Esophagus muscularis mucosa (tissue), 4 donors: ENCODE data around the gene PBOV1. TPM values are rescaled to one million over a fixed set of nuclear protein-coding genes. Genes with fewer than 3 reads are reported as not detected.

Experiments
- DNase-seq: peaks from one replicate; pipeline ENCODE4 v3.0.0-alpha.2; 2017; ENCODE audit errors: extremely low spot score
- H3K27ac ChIP-seq, 4 donors: fragments of 200-600 bp; sonication (generic); replicated peaks in 1 of 4; 1 replicate in 3 of 4; 2 replicates in 1 of 4; pipeline ENCODE4 v1.5.1; 2016 to 2019; ENCODE audit warnings: mild to moderate bottlenecking in 1 of 4
- H3K27me3 ChIP-seq, 4 donors: fragments of 200-600 bp; sonication (generic); one replicate each; pipeline versions ENCODE4 v1.5.1 to v1.6.0; 2016 to 2019
- H3K36me3 ChIP-seq, 4 donors: fragments of 200-600 bp; sonication (generic); one replicate each; pipeline ENCODE4 v1.5.1; 2016 to 2019
- H3K4me1 ChIP-seq, 4 donors: fragments of 200-600 bp; sonication (generic); one replicate each; pipeline ENCODE4 v1.5.1; 2016 to 2019
- H3K4me3 ChIP-seq, 4 donors: fragments of 200-600 bp; sonication (generic); 1 replicate in 2 of 4; 2 replicates in 2 of 4; pipeline ENCODE4 v1.5.1; 2016 to 2019; ENCODE audit warnings: mild to moderate bottlenecking in 4 of 4, moderate library complexity in 1 of 4
- H3K9me3 ChIP-seq, 4 donors: fragments of 200-600 bp; sonication (generic); 1 replicate in 3 of 4; 2 replicates in 1 of 4; pipeline ENCODE4 v1.5.1; 2016 to 2019
- EP300 ChIP-seq: sonication (generic); formaldehyde crosslinking; IDR thresholded peaks from one replicate; pipeline ENCODE4 v1.6.1; 2017; ENCODE audit warnings: antibody characterized with exemption
- POLR2A ChIP-seq: fragments of 450-650 bp; IDR thresholded peaks from one replicate; pipeline ENCODE4 v1.6.1; 2017; ENCODE audit warnings: antibody characterized with exemption, moderate library complexity, mild to moderate bottlenecking, low read depth
- POLR2AphosphoS5 ChIP-seq, 2 donors: sonication (generic); formaldehyde crosslinking; IDR thresholded peaks; one replicate each; pipeline ENCODE4 v1.6.1; 2017; ENCODE audit warnings: antibody characterized with exemption in 2 of 2
- WGBS: methylation state at CpG from one replicate; pipeline ENCODE4 v1.1.5; 2018; 5-methylcytosine and 5-hydroxymethylcytosine counted together
- intact Hi-C: fragments of 100-400 bp; cut with DNase I; formaldehyde crosslinking; loops from one replicate; pipeline ENCODE4 v1.15.1; 2023
- total RNA-seq, 4 donors: library from RNA; depleted of rRNA; stranded (reverse); fragments of >200 nt; gene quantifications; one replicate each; pipeline versions ENCODE4 v1.1.0 to v1.2.1, GENCODE V29; 2016
- TF ChIP-seq, protein P1 (sequence below), 3 experiments: fragments of 200-600 bp in 2 of 3; fragments of 450-650 bp in 1 of 3; sonication (generic) in 2 of 3; IDR thresholded peaks; one replicate each; pipeline ENCODE4 v1.5.1; 2017 to 2019; ENCODE audit warnings: antibody characterized with exemption in 3 of 3, mild to moderate bottlenecking in 2 of 3, moderate library complexity in 1 of 3

The PBOV1 gene
- total RNA-seq, 4 donors from 2014 or later = not detected

DNA sequence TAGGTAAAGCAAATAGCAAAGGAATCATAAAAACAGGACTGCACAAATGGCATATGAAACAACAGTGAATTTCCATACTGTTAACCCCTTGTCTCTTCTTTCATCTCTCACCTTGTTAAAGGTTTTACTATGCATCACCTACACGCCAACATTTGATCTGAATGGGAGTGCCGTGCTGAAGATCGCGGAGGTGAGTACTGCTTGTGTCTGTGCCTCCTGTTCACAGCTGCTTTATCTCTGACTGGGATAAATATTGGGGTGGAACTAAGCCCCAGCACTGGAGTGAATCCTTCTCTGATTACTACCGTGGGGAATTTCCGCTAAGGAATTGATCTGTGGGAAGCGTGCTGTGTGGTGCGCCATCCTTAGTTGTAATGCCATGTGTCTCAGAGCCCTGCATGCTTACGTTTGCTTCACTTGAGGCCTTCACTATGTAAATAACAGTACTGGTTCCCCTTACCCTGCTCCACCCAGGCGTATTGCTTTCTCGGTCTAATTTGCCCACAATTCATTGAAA is 11.4 kb upstream of the PBOV1 start:
- Histone ChIP-seq H3K4me3 (no peak overlapping the region), H3K36me3 (no peaks in the 10 kb centered on the region), H3K4me1 (no peaks in the 10 kb centered on the region), H3K27ac (no peak overlapping the region), H3K9me3 (no peaks in the 10 kb centered on the region), H3K27me3 (no peaks in the 10 kb centered on the region)
- intact Hi-C loops = no loop called here
- 86% methylated on average over 11 of the region's 11 CpGs for WGBS
- no peak for TF ChIP-seq POLR2A
- TF ChIP-seq, protein P1, sequence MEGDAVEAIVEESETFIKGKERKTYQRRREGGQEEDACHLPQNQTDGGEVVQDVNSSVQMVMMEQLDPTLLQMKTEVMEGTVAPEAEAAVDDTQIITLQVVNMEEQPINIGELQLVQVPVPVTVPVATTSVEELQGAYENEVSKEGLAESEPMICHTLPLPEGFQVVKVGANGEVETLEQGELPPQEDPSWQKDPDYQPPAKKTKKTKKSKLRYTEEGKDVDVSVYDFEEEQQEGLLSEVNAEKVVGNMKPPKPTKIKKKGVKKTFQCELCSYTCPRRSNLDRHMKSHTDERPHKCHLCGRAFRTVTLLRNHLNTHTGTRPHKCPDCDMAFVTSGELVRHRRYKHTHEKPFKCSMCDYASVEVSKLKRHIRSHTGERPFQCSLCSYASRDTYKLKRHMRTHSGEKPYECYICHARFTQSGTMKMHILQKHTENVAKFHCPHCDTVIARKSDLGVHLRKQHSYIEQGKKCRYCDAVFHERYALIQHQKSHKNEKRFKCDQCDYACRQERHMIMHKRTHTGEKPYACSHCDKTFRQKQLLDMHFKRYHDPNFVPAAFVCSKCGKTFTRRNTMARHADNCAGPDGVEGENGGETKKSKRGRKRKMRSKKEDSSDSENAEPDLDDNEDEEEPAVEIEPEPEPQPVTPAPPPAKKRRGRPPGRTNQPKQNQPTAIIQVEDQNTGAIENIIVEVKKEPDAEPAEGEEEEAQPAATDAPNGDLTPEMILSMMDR (IDR thresholded peaks at IDR 0.05) = no peak
- TF ChIP-seq EP300 = no peak
- no peak for TF ChIP-seq POLR2AphosphoS5 (IDR thresholded peaks at IDR 0.05)
- DNase-seq = no peak

DNA sequence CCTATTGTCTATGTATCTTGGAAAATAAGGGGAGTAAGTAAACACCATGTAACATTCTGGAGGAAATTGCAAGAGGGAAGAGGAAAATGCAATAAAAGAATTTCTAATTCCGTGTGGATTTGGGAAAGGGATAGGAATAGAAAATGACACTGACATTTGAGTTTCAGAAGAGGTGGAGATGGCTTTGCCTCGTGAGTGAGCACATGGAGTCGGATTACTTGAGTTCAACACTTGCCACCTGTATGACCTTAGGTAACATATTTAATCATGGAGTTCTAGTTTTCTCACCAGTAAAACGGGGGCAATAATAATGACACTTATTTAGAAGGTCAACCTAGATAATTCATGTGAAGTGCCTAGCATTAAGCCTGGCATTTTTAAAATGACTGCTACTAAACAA is 10.8 kb upstream of the PBOV1 start:
- intact Hi-C loops = no loop called here
- no peak for TF ChIP-seq POLR2AphosphoS5 (IDR thresholded peaks at IDR 0.05)
- TF ChIP-seq EP300 = no peak
- TF ChIP-seq POLR2A = no peak
- TF ChIP-seq, protein P1 (IDR thresholded peaks at IDR 0.05) = no peak
- no peak for DNase-seq
- H3K36me3 ChIP-seq = no peaks in the 10 kb centered on the region
- H3K27ac ChIP-seq = no peak overlapping the region
- H3K4me3 ChIP-seq = no peak overlapping the region
- no peaks in the 10 kb centered on the region for H3K27me3 ChIP-seq
- H3K9me3 ChIP-seq = no peaks in the 10 kb centered on the region
- H3K4me1 ChIP-seq = no peaks in the 10 kb centered on the region
- WGBS = 85% methylated on average over 4 of the region's 4 CpGs

DNA sequence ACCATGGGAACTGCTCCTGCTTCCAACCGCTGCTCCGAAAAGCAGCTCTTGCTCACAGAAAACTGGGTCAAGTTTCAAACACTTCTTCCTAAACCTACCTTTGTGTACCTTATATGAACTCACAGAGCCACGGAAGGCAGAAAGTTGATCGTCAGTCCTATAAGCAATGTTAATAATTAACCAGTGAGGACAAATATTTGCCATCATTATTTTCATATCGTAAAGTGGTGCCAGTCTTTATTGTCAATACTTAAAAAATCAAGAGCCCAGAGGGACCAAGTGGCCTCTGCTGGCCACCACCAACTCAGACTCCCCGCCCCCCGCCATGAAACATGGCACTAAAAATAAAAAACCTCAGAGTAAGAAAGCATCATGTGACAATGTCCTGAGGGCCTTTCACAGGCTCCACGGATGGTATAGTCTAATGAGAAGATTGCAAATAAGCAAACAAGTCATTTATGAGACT is 9.1 kb upstream of the PBOV1 start:
- DNase-seq = no peak
- Histone ChIP-seq H3K4me3 (no peak overlapping the region), H3K4me1 (no peaks in the 10 kb centered on the region), H3K27me3 (no peaks in the 10 kb centered on the region), H3K27ac (no peak overlapping the region), H3K9me3 (no peaks in the 10 kb centered on the region), H3K36me3 (no peaks in the 10 kb centered on the region)
- intact Hi-C loops = no loop called here
- WGBS = 92% methylated on average over 8 of the region's 8 CpGs
- TF ChIP-seq POLR2AphosphoS5 (IDR thresholded peaks at IDR 0.05) (no peak), EP300 (no peak), POLR2A (no peak)
- TF ChIP-seq, protein P1 (IDR thresholded peaks at IDR 0.05) = no peak

DNA sequence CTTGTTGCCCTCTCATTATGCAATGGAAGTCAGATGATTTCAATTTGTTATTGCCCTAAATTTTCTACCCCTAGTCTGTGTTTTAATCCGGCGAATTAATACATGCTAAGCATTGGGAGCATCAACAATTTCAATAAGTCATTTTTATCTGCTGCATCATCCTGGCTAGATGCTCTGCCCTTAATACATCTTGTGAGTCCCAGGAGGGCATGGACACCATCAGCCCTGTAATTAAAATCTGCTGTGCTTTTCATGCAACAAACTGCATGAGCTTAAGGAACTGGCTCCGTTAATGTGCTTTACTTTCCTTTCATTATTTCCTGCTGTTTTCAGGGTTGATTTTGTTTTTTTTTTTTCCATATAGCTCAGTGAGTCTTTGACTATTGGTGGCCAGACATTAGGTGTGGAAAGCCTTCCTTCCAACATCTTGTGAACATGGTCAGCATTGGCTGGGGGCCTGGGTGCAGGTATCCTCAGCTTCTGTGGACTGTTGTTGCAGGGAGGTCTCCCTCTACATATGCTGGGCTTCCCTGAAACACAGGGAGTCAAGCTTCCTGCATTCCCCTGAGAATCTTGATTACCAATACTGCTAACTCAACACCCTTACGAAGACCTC is 8.5 kb upstream of the PBOV1 start:
- H3K4me1 ChIP-seq = no peaks in the 10 kb centered on the region
- no peak for DNase-seq
- WGBS = 92% methylated on average over 4 of the region's 4 CpGs
- TF ChIP-seq POLR2A (no peak), EP300 (no peak), POLR2AphosphoS5 (IDR thresholded peaks at IDR 0.05) (no peak)
- TF ChIP-seq, protein P1 (IDR thresholded peaks at IDR 0.05) = no peak
- intact Hi-C loops = no loop called here
- no peak overlapping the region for H3K4me3 ChIP-seq
- no peak overlapping the region for H3K27ac ChIP-seq
- H3K9me3 ChIP-seq = no peaks in the 10 kb centered on the region
- no peaks in the 10 kb centered on the region for H3K27me3 ChIP-seq
- H3K36me3 ChIP-seq = no peaks in the 10 kb centered on the region

DNA sequence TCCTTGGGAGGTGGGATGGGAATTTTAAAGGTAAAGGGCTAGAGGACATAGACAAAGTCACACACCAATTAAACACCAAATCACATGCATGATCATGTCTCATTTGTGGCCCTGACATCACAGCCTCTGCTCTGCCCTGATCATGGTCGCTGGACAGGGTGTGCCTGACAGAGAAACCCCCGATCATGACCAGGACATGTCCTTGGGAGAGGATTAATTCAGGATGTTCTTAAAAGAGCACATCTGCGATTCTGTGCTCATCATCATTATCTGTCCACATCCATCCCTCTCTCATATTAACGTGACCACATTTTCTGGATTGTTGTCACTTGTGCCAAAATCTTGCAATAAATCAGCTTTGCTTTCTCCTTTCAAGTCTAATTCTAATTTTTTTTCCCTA is 7.7 kb upstream of the PBOV1 start:
- Histone ChIP-seq H3K4me1 (no peaks in the 10 kb centered on the region), H3K27ac (no peak overlapping the region), H3K4me3 (no peak overlapping the region), H3K27me3 (no peaks in the 10 kb centered on the region), H3K9me3 (no peaks in the 10 kb centered on the region), H3K36me3 (no peaks in the 10 kb centered on the region)
- DNase-seq = no peak
- no peak for TF ChIP-seq POLR2A
- TF ChIP-seq EP300 = no peak
- no peak for TF ChIP-seq POLR2AphosphoS5 (IDR thresholded peaks at IDR 0.05)
- TF ChIP-seq, protein P1 (IDR thresholded peaks at IDR 0.05) = no peak
- intact Hi-C loops = no loop called here
- 84% methylated on average over 4 of the region's 4 CpGs for WGBS
